WERI-Rb-1 (cell line): ENCODE measurements around the gene KCNJ5.
A peak's percentile ranks its signal among the peaks of the same experiment; 100 is the strongest.

Source experiments
- DNase-seq: peaks from one replicate; pipeline ENCODE4 v3.0.0-alpha.2; 2020
- H3K27ac ChIP-seq: fragments of 250-450 bp; sonication (Bioruptor Pico); 2 replicates; pipeline ENCODE4 v1.5.1; 2020; ENCODE audit warnings: mild to moderate bottlenecking, moderate library complexity
- H3K27me3 ChIP-seq: fragments of 250-450 bp; sonication (Bioruptor Pico); 2 replicates; pipeline ENCODE4 v1.5.1; 2021; ENCODE audit warnings: mild to moderate bottlenecking, low read depth, moderate library complexity; ENCODE audit not compliant: insufficient read depth, severe bottlenecking
- H3K36me3 ChIP-seq: fragments of 250-450 bp; sonication (Bioruptor Pico); 2 replicates; pipeline ENCODE4 v1.5.1; 2020; ENCODE audit warnings: mild to moderate bottlenecking, moderate library complexity
- H3K4me3 ChIP-seq: 2 replicates; pipeline ENCODE4 v1.5.1; 2011; ENCODE audit warnings: low read depth, mild to moderate bottlenecking, control low read depth, low read length
- H3K9me3 ChIP-seq: fragments of 250-450 bp; sonication (Bioruptor Pico); 2 replicates; pipeline ENCODE4 v1.5.1; 2021; ENCODE audit warnings: mild to moderate bottlenecking, moderate library complexity; ENCODE audit not compliant: severe bottlenecking
- CTCF ChIP-seq: IDR thresholded peaks from 2 replicates; pipeline ENCODE4 v1.5.1; 2011; ENCODE audit warnings: low read depth, mild to moderate bottlenecking, control low read depth, inconsistent platforms, low read length

The KCNJ5 gene

DNA sequence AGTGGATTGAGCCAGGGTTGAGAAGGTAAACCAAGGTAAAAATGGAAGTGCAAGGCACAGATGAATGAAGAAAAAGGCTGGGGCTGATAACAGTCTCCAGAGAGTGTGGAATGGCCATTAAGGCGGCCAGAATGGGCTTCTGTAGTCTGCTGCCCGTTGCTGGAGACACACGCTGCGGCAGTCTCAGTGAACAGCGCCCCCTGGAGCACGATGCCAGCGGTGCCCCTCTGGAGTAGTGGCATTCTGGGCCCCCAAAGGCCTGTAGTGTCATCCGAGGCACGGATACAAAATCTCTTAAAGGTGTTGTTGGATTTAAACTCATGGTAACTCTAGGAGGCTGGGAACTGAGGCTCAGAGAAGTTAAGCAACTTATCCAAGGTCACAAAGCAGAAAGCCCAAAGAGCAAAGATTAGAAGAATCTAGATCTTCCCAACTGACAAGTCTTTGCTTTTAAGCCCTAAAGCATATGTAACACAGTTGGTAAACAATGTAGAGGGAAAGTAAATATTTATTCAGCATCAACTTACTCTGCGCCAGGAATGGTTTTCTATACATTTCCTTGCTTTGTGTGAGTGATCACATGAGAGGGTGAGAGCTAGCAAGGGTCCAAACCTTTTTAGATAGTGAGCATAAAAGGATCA lies 42.2 kb upstream of the KCNJ5 start:
- peak; percentile 71 for DNase-seq
- Histone ChIP-seq H3K27me3 (no peaks in the 10 kb centered on the region), H3K27ac (no peak overlapping the region), H3K9me3 (no peaks in the 10 kb centered on the region), H3K4me3 (no peak overlapping the region), H3K36me3 (no peaks in the 10 kb centered on the region)
- TF ChIP-seq CTCF = peak; percentile 85

DNA sequence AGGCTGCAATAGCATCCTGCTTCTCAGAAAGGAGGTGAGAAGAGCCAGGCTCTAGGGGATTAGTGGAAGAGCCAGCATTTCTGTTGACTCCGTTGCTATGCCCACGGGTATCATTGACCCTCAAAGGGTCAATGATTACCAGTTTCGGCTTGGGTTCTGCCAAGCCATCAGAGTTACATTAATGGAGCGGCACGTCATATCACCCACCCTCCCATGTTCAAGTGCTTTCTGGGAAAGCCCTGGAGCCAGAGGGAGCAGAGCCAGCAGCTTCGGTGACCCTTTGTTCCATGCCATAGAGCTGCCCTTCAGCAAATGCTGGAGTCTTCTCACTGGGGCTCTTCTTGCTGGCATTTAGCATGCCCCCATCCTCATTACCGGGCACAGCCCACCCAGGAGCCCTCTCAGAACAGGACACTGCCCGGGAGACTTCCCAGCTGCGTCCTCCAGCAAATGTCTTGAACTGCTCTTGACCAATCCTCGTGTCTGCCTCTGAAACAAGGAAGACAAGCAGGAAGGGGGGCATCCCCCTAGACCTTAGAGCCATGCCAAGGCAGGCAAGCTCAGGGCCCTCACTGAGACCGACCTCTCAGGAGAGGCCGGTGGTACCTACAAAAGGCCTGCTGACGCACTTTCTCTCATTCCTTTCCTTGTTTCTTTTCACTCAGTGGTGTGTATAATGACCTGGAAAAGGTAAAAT lies 38.7 kb upstream of the KCNJ5 start:
- Histone ChIP-seq H3K4me3 (no peak overlapping the region), H3K36me3 (no peaks in the 10 kb centered on the region), H3K27me3 (no peaks in the 10 kb centered on the region), H3K27ac (no peak overlapping the region), H3K9me3 (no peaks in the 10 kb centered on the region)
- no peak for TF ChIP-seq CTCF
- DNase-seq = no peak

- Histone ChIP-seq H3K4me3 (no peak overlapping the region), H3K36me3 (no peaks in the 10 kb centered on the region), H3K27me3 (no peaks in the 10 kb centered on the region), H3K9me3 (no peaks in the 10 kb centered on the region), H3K27ac (no peak overlapping the region)
- DNase-seq = no peak
- no peak for TF ChIP-seq CTCF
Observed at GRCh38 chr11:128853559-128853958, 37.6 kb upstream of the KCNJ5 start.

- DNase-seq = no peak
- no peaks in the 10 kb centered on the region for H3K9me3 ChIP-seq
- H3K4me3 ChIP-seq = no peak overlapping the region
- TF ChIP-seq CTCF = no peak
- H3K27ac ChIP-seq = no peak overlapping the region
- H3K27me3 ChIP-seq = no peaks in the 10 kb centered on the region
- H3K36me3 ChIP-seq = no peaks in the 10 kb centered on the region
Observed at GRCh38 chr11:128854841-128855240, 36.3 kb upstream of the KCNJ5 start.

DNA sequence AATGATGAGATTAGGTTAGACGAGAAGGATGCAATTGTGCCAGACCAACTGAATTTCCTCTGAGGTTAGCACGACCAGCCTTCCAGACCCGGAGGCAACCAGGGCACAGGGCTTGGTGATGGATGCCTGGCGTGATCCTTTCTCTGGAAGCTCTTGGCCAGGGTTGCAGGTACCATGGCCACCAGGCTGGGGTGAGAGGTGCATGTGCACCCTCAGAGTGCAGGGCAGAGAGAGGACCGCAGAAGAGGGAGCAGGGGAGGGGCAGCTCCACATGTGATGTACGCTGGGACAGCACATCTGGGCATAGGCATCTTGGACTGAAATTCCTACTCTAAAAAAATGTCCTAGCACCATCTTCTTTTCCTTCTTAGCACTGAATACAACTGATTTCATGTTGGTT lies 34.9 kb upstream of the KCNJ5 start:
- H3K9me3 ChIP-seq = no peaks in the 10 kb centered on the region
- H3K4me3 ChIP-seq = no peak overlapping the region
- no peak overlapping the region for H3K27ac ChIP-seq
- TF ChIP-seq CTCF = no peak
- H3K36me3 ChIP-seq = no peaks in the 10 kb centered on the region
- no peaks in the 10 kb centered on the region for H3K27me3 ChIP-seq
- DNase-seq = no peak
